SU-DHL-6 (cell line): Measurements from ENCODE around the gene GJA9.

Source experiments
- EZH2phosphoT487 ChIP-seq: fragments of 200-600 bp; sonication (generic), shearing (Covaris generic); conservative IDR thresholded peaks from 2 replicates; pipeline ENCODE4 v1.6.1; 2018; ENCODE audit warnings: mild to moderate bottlenecking, antibody characterized with exemption, low read length, moderate library complexity, mixed read lengths
- TF ChIP-seq, protein P1 (sequence below): fragments of 200-600 bp; sonication (generic); IDR thresholded peaks from one replicate; pipeline ENCODE4 v1.5.1; 2017; ENCODE audit warnings: antibody characterized with exemption, mild to moderate bottlenecking, low read length, moderate library complexity; ENCODE audit not compliant: insufficient read depth, poor library complexity, severe bottlenecking

DNA sequence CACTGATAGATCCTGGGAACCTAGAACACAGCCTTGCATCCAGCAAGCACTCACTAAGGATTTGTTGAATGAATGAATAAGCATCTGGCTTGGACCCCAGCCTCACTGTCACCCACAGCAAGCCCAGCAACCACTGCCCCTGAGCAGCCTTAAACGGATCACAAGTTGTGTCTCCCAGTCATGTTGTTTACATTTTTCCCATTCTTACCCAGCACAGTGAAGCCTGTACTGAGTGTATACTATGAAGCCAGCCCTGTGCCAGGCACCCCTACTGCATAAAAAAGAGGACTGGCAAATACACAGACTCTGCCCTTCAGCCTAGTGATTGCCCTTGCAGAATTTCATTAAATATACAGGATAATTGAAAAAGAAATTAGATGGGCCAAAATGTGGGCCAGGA, 52.0 kb downstream of the GJA9 start:
- TF ChIP-seq, protein P1, sequence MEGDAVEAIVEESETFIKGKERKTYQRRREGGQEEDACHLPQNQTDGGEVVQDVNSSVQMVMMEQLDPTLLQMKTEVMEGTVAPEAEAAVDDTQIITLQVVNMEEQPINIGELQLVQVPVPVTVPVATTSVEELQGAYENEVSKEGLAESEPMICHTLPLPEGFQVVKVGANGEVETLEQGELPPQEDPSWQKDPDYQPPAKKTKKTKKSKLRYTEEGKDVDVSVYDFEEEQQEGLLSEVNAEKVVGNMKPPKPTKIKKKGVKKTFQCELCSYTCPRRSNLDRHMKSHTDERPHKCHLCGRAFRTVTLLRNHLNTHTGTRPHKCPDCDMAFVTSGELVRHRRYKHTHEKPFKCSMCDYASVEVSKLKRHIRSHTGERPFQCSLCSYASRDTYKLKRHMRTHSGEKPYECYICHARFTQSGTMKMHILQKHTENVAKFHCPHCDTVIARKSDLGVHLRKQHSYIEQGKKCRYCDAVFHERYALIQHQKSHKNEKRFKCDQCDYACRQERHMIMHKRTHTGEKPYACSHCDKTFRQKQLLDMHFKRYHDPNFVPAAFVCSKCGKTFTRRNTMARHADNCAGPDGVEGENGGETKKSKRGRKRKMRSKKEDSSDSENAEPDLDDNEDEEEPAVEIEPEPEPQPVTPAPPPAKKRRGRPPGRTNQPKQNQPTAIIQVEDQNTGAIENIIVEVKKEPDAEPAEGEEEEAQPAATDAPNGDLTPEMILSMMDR, result no peak
- TF ChIP-seq EZH2phosphoT487, result no peak
